ENCODE data around the gene CDH12.

DNA sequence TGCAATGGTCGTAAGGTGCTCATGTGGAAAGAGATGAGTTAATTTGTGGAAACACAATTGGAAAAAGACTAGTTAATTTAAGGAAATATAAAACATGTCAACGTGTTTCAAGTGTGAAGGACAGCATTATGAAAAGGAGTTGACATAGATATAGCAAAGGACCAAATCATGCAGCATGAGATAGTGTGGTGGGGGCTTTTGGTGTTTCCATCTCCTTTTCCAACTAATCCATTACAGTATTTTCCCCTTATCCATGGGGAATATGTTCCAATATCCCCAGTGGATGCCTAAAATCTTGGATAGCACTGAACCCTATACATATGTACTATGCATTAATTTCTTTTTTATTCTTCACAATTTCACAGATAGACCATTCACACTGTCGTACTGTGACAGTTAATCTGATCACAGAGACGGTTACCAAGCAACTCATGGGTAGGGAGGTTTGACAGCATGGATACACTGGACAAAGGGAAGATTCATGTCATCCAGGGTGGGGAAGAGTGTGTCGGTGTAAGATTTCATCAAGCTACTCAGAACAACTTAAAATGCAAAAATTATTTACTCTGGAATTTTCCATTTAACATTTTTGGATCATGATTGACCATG, 238.6 kb downstream of the CDH12 start:
- TF ChIP-seq, protein P1, sequence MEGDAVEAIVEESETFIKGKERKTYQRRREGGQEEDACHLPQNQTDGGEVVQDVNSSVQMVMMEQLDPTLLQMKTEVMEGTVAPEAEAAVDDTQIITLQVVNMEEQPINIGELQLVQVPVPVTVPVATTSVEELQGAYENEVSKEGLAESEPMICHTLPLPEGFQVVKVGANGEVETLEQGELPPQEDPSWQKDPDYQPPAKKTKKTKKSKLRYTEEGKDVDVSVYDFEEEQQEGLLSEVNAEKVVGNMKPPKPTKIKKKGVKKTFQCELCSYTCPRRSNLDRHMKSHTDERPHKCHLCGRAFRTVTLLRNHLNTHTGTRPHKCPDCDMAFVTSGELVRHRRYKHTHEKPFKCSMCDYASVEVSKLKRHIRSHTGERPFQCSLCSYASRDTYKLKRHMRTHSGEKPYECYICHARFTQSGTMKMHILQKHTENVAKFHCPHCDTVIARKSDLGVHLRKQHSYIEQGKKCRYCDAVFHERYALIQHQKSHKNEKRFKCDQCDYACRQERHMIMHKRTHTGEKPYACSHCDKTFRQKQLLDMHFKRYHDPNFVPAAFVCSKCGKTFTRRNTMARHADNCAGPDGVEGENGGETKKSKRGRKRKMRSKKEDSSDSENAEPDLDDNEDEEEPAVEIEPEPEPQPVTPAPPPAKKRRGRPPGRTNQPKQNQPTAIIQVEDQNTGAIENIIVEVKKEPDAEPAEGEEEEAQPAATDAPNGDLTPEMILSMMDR (IDR thresholded peaks at IDR 0.05; ENCODE audit: insufficient read depth, low read length, poor library complexity, severe bottlenecking): no peak
- TF ChIP-seq EZH2phosphoT487 (conservative IDR thresholded peaks at IDR 0.05; ENCODE audit: low read length): no peak
